Astrocyte (in vitro differentiated cells and primary cell): ENCODE data around the gene HHLA2.

Source experiments
- CTCF ChIP-seq: IDR thresholded peaks from 2 replicates; pipeline ENCODE4 v1.5.1; 2011; ENCODE audit warnings: low read depth, mild to moderate bottlenecking, inconsistent platforms, low read length, moderate library complexity; ENCODE audit not compliant: insufficient read depth
- EZH2 ChIP-seq: IDR thresholded peaks from 2 replicates; pipeline ENCODE4 v1.6.1; 2012; ENCODE audit warnings: mild to moderate bottlenecking, low read length, inconsistent platforms; ENCODE audit not compliant: insufficient read depth

- TF ChIP-seq CTCF (no peak), EZH2 (no peak)
Observed at GRCh38 chr3:108271626-108272025, 24.7 kb upstream of the HHLA2 start.
